Measurements from ENCODE around the gene ATXN1.

Gene ATXN1

DNA sequence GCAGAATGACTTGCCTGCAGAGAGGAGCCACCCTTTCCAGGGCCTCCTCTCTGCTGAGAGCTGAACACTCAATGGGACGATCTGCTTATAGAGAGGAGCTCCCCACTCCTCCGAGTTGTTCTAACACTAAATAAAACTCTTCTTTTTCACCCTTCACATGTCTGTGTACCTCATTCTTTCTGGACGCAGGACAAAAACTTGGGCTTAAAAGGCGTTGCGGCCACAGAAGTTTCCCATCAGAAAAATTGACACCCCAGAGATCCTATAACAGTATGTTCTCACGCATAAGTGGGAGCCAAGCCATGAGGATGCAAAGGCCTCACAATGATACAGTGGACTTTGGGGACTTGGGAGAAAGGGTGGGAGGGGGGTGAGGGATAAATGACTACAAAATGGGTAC is 401.7 kb downstream of the ATXN1 start:
- 0 out of 2 replicates have a peak, but pooled peaks cover 2% of the 10 kb centered on the region for H3K27me3 ChIP-seq (ENCODE audit: low read length)
- H3K27ac ChIP-seq (ENCODE audit: low read depth, low read length) = no peak overlapping the region
- H3K9ac ChIP-seq (ENCODE audit: low read length) = no peak overlapping the region
- no peaks in the 10 kb centered on the region for H3K79me2 ChIP-seq (ENCODE audit: insufficient read depth, low read length)
- no peak overlapping the region for H2AFZ ChIP-seq (ENCODE audit: low read depth, low read length, severe bottlenecking)
- no peak overlapping the region for H3K4me3 ChIP-seq (ENCODE audit: insufficient read depth, low read length, poor library complexity, severe bottlenecking)
- H3F3A ChIP-seq (ENCODE audit: insufficient read depth) = no peaks in the 10 kb centered on the region
- TF ChIP-seq EZH2phosphoT487 (conservative IDR thresholded peaks at IDR 0.05; ENCODE audit: low read length) = no peak
- TF ChIP-seq, protein P1, sequence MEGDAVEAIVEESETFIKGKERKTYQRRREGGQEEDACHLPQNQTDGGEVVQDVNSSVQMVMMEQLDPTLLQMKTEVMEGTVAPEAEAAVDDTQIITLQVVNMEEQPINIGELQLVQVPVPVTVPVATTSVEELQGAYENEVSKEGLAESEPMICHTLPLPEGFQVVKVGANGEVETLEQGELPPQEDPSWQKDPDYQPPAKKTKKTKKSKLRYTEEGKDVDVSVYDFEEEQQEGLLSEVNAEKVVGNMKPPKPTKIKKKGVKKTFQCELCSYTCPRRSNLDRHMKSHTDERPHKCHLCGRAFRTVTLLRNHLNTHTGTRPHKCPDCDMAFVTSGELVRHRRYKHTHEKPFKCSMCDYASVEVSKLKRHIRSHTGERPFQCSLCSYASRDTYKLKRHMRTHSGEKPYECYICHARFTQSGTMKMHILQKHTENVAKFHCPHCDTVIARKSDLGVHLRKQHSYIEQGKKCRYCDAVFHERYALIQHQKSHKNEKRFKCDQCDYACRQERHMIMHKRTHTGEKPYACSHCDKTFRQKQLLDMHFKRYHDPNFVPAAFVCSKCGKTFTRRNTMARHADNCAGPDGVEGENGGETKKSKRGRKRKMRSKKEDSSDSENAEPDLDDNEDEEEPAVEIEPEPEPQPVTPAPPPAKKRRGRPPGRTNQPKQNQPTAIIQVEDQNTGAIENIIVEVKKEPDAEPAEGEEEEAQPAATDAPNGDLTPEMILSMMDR (IDR thresholded peaks at IDR 0.05; ENCODE audit: insufficient read depth, low read length, poor library complexity, severe bottlenecking) = no peak
- H4K20me1 ChIP-seq (ENCODE audit: low read depth, low read length) = no peaks in the 10 kb centered on the region
- H3K4me2 ChIP-seq (ENCODE audit: low read depth, low read length, poor library complexity, severe bottlenecking) = no peak overlapping the region
- no peaks in the 10 kb centered on the region for H3K9me2 ChIP-seq (replicated peaks; ENCODE audit: insufficient read depth, low read length)
- H3K9me3 ChIP-seq (ENCODE audit: insufficient read depth, low read length) = no peaks in the 10 kb centered on the region
- no peaks in the 10 kb centered on the region for H3K36me3 ChIP-seq (ENCODE audit: low read length)

DNA sequence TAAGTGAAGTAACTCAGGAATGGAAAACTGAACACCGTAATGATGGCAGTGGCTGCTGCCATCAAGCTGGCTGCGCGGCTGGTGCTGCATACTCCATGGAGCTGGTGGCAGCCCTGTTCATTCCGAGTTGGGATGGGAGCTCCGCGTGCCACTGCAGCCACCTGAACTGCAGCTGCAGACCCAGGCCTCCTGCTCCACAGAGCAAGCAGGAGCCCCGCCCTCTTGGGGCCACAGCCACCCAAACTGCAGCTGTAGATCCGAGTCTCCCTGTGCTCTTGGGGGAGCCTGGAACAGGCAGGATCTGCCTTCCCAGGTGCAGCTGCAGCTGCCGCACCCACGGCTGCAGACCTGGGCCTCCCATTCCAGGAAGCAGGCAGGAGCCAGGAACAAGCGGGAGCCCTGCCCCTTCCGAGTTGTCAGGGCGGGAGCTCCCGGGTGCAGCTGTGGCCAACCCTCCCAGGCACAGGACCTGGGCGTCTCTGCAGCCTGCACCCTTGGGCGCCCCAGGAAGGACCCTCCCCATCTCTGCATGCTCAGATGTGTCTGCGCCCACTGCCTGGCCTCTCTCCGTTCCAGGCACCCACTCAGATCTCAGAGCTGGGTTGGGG is 402.6 kb downstream of the ATXN1 start:
- Histone ChIP-seq H4K20me1 (ENCODE audit: low read depth, low read length) (no peaks in the 10 kb centered on the region), H3K36me3 (ENCODE audit: low read length) (no peaks in the 10 kb centered on the region), H3K79me2 (ENCODE audit: insufficient read depth, low read length) (no peaks in the 10 kb centered on the region), H3K9ac (ENCODE audit: low read length) (no peak overlapping the region), H3K27me3 (ENCODE audit: low read length) (0 out of 2 replicates have a peak, but pooled peaks cover 2% of the 10 kb centered on the region), H3K4me3 (ENCODE audit: insufficient read depth, low read length, poor library complexity, severe bottlenecking) (no peak overlapping the region), H3K9me2 (replicated peaks; ENCODE audit: insufficient read depth, low read length) (no peaks in the 10 kb centered on the region), H3K9me3 (ENCODE audit: insufficient read depth, low read length) (no peaks in the 10 kb centered on the region), H3K4me2 (ENCODE audit: low read depth, low read length, poor library complexity, severe bottlenecking) (no peak overlapping the region), H3K27ac (ENCODE audit: low read depth, low read length) (no peak overlapping the region), H2AFZ (ENCODE audit: low read depth, low read length, severe bottlenecking) (no peak overlapping the region), H3F3A (ENCODE audit: insufficient read depth) (no peaks in the 10 kb centered on the region)
- TF ChIP-seq EZH2phosphoT487 (conservative IDR thresholded peaks at IDR 0.05; ENCODE audit: low read length) = no peak
- TF ChIP-seq, protein P1 (IDR thresholded peaks at IDR 0.05; ENCODE audit: insufficient read depth, low read length, poor library complexity, severe bottlenecking) = no peak

DNA sequence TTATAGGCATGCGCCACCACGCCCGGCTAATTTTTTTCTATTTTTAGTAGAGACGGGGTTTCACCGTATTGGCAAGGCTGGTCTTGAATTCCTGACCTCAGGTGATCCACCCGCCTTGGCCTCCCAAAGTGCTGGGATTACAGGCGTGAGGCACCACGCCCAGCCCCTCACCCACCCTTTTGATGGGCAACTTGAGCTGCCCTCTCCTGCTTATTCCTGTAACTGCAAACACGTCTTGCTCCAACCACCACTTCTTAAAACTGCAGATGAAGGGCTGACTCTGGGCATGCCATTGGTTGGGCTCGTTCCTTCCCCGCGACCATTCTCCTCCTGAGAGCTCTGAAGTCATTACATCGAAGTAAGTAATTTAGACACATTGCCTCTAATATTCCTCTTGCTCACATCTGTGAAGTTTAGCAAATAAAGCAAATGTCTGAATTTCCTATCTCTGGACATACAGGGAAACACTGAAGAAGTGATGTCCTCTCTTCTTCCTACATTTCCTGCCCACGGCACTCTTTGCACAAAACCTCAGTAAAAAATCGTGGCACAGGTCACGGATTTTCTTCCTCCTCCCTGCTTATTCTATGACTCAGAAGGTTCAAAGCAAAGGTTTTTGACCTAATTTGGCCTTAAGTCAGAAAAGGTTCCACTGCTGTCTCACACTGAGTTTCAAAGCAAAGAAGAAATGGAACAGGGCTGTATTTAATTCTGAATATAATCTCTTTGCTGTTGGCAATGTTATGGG is 405.4 kb downstream of the ATXN1 start:
- H3K9me3 ChIP-seq (ENCODE audit: insufficient read depth, low read length) = no peaks in the 10 kb centered on the region
- H3K4me3 ChIP-seq (ENCODE audit: insufficient read depth, low read length, poor library complexity, severe bottlenecking) = no peak overlapping the region
- H4K20me1 ChIP-seq (ENCODE audit: low read depth, low read length) = no peaks in the 10 kb centered on the region
- H3K79me2 ChIP-seq (ENCODE audit: insufficient read depth, low read length) = no peaks in the 10 kb centered on the region
- TF ChIP-seq EZH2phosphoT487 (conservative IDR thresholded peaks at IDR 0.05; ENCODE audit: low read length) = no peak
- TF ChIP-seq, protein P1 (IDR thresholded peaks at IDR 0.05; ENCODE audit: insufficient read depth, low read length, poor library complexity, severe bottlenecking) = no peak
- no peaks in the 10 kb centered on the region for H3K27me3 ChIP-seq (ENCODE audit: low read length)
- no peaks in the 10 kb centered on the region for H3K36me3 ChIP-seq (ENCODE audit: low read length)
- no peak overlapping the region for H3K9ac ChIP-seq (ENCODE audit: low read length)
- H3K9me2 ChIP-seq (replicated peaks; ENCODE audit: insufficient read depth, low read length) = no peaks in the 10 kb centered on the region
- no peak overlapping the region for H2AFZ ChIP-seq (ENCODE audit: low read depth, low read length, severe bottlenecking)
- no peak overlapping the region for H3K27ac ChIP-seq (ENCODE audit: low read depth, low read length)
- H3F3A ChIP-seq (ENCODE audit: insufficient read depth) = no peaks in the 10 kb centered on the region
- H3K4me2 ChIP-seq (ENCODE audit: low read depth, low read length, poor library complexity, severe bottlenecking) = no peak overlapping the region
